HG03159 (cell line): ENCODE results near the gene PROX1.

Source experiments
- ATAC-seq: cut with Tn5 transposase; IDR thresholded peaks from one replicate; pipeline ENCODE4 v1.9.1; 2021; ENCODE audit warnings: mild to moderate bottlenecking, moderate library complexity; ENCODE audit not compliant: unreplicated experiment

PROX1 gene

DNA sequence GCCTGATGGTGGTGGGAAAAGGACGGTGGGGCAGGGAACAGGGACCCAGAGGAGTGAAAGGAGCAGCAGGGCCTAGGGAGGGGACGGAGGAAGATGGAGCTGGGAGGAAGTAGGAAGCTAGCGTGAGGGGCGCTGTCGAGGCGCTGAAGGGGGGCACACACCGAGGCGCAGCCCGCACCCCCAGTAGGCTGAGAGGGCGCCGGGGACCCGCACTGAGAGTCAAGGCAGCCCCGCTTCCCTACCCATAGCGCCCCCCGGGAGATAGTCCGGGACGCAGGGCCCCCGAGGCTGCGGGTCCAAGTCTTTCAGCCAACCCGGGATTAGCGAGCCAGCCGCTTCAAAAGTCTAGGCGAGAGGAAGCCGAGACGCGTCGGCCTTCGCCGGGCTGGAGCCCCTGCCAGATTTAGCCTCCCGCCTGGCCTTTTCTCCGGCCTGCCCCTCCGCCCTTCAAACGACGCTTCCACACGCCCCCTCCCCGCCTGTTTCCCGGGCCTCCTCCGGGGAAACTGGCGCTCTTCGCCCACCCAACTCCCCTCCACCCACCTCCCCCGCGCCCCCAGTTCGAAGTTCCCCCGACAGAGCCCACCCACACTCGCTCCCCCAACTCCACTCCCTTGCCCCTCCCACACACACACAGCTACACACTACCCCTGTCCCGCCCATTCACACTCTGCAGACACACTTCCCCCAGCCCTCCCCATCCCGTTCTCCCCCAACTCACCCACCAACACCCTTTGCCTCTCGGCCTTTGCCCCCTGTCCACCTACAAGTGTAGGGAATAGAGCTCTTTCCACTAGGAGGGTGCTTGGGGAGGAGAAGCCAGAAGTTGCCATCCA is 7.8 kb upstream of the PROX1 start:
- ATAC-seq = no peak

DNA sequence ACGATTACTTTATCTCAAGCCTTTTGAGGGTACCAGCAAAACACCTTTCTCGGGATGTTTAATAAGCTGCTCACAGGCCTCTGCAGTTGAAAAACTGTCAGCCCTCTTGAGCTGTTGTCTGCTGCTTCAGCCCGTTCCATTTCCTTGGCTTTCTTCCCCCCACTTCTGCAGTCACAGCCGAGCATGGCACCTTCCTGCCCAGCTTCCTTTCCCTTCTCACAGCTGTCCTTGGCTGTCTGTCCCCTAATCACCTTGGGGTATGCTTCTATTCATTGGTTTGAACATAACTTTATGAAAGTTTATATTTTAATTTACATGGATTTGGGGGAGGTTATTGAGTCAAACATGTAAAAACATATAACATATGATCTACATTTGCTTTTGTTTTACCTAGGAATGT is 6.9 kb upstream of the PROX1 start:
- ATAC-seq = no peak

DNA sequence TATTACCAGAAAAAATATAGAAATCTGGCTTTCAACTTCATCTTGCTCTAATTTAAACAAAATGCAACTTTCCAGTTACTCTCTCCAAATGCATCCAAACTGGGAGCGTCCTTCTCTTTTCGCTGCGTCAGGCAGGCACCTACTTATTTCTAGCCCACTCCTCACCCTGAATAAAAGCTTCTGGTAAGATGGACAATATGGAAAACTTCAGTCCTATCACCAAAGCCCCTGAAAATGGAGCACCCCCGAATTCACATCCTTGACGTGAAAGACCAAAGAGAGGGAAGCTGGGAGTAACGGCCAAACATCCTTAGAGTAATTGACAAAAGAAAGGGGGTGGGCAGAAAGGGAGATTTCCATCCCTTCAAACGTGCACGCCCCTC is 5.5 kb upstream of the PROX1 start:
- no peak for ATAC-seq

DNA sequence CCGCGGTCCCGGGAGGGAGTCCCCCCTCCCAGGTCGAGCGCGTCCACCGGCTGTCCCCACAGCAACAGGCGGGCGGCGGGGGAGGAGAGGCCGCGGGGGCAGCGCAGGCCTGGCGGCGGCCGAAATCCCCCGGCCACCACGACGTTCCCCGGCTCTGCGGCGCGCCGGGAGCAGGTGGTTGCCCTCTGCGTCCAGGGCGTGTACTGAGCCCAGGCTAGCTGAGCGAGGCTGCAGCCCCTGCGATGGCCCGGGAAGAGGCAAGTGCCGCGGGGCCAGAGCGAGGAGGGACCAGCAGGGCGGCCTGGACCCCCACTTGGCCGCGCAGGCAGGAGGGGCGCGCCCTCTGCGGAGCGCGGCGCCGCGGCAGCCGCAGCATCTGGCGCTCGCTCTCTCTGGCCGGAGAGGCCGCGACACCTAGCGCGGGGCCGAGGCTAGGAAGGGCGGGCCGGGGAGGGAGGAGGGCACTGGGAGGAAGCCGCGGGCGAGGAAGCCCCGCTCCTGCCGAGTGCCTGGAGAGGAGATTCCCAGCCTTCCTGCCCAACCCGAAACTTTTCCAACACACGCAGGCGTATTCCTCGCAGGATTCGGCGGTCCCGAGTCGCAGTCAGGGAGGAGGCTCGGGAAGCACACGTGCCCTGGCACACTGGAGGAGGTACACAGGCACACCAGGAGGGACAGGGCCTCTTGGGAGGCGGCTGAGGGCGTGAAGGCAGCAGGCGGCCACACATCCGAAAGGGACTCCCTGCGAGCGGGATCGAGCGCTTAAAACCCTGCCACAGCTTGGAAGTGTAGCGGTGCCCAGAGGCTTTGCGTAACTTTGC is 4.9 kb upstream of the PROX1 start:
- ATAC-seq = no peak

DNA sequence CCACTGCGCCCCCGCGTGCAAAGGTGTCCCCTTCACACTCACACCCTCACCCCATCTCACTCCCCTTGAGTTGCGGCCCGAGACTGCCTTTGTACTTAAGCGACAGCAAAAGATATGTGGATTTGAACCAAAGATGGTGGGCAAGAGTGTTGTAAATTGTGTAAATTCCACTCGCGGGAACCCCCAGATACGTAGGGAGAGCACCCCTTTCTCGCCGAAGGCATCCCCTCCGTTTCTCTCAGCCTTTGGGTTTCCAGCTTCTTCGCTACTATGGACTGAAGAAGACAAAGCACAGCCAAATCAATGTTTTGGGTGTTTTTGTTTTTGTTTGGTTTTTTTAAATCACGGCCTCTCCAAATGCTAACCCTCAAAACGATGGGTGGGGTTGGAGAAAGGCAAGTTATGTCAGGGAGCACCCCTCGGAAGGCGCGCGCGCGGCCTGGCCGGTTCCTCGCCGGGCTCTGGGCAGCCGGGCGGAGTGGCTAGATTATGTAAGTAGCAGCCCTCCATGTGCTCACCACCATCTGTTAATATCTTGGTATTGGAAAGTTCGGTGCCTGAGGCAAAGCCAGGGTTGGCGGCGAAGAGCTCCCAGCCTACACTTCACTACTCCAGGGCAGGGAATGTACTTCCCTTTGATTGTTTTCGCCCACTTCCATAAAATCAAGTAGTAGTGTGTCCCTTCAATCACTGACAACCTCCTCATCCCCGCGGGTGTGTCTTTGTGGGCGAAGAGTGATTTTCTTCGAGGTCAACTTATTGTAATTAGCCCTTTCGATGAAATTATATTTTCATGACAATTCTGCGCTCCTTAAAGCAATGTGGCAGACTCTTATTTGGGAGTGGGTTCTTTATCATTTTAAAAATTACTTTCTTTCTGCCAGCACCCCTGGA is 4.0 kb upstream of the PROX1 start:
- ATAC-seq = no peak

DNA sequence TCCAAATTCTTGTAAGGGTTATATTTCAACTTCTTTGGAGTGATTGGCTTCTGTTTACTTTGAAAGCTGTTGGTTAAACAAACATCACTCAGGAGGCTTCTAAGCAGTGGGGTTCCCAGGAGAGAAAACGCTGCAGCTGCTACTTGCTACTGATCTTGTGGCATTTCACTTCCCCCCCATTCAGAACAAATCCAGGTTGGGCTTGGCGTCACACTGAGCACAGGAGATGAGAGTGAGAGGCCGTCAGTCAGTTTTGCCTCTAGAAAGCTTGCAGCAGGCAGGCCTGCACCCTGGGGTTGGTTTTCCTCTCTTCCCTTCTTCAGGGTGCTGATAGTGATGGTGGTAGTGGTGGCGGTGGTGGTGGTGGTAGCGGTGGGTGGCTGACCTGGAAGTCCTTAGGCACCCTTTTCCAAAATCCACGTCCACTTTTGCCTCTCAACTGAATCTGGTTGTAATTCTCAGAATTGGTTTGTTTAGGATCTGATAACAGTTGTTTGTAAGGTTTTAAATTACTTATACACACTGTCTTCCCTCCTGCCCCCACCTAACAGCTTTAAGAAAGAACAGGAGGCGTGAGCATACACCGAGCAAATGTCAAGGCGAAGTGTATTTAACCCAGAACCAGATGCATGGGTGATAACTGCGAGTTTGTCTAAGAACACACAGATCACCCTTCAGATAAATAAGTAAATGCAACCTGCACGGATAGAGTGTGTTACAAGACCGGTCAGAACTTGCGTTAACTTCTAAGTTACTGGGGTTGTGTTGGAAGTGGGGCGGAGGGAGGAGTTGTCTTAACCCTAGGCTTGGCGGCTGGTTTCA is 3.2 kb upstream of the PROX1 start:
- no peak for ATAC-seq

DNA sequence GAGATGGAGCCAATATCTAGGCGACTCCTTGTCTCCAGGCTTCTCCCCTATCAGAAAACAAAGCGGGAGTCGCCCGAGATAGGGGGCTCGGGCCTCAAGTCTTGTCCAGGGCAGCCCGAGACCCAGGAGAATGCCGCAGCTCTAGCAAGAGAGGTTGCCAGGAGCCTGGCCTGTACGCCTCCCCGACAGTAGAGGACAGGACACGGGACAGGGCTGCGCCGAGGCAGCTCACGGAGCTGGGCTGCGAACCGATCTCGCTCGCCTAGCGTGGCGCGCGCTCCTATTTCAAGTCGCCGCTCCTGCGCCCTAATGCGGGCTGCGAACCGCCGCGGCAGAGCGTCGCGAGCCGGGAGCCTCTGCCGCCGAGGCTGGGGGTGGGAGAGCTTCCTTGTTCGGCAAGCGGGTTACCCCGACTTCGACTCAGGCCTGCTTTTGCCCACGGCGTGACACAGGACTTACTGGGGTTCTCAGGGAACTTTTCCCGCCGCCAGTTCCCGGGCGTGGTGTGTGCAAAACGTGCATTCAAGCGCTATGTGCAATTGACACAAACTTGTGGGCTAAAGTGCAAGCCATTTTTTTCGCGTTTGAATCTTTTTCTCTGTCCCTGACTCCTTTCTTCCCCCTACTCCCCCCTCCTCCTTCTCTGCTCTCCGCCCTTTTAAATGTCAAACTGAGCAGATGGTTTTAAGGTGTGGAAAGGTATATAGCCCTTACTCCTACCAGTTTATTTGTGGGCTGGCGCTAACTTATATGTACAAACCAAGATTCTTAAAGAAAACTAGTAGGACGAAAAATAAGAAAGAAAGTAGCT is 2.4 kb upstream of the PROX1 start:
- no peak for ATAC-seq

DNA sequence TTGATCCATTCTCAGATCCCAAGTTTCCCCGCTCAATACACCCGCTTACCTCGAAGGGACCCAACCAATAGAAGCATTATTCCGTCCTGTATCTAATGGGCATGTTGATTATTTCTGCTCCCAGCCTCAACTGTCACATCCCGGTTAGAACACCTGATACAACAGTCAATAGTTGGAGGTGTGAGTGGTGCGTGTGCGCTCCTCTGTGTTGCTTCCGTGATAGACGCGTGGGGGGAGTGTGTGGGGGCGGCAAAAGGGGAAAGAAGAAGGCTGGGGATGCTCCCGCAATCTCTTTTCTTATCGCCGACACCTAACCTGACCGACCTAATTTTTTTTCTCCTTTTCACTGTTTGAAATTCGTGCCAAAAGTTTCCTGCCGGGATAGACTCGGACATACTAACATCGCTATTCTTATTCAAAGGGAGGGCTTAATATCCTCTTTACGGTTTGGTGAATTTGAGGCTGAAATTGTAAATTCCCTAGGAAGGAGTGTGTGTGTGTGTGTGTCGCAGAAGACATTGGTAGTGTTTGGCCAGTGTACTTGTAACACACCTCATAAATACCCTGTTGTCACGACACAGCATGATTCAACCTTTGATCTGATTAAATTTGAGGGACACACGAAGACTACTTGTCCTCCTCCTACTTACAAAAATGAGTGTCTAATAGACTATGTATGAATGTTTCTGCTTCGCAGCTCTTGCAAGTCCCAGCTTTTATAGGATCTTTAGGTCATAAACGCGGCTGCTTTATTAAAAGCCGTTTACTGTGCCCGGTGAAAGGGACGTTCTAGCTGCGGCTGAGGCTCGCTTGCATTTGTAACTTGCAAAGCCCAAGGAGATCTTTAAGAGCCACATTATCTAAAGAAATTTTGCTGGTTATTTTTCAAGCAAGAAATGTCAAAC is 1.5 kb upstream of the PROX1 start:
- ATAC-seq = no peak

DNA sequence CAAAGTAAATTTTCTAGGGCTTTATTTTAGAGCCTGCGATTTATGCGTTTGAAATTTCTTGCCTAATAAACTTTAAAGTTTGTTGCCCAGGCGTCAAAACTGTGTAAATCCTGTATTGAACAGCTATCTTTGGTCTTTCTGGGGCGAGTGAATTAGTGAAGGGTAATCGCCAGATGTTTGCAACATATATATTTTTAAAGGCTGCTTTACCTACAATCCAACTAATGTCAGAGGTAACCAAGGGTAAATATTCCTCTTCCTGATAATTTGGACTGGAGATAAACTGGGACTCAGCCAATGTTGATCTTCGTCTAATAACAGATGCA is 885 bp upstream of the PROX1 start:
- no peak for ATAC-seq

DNA sequence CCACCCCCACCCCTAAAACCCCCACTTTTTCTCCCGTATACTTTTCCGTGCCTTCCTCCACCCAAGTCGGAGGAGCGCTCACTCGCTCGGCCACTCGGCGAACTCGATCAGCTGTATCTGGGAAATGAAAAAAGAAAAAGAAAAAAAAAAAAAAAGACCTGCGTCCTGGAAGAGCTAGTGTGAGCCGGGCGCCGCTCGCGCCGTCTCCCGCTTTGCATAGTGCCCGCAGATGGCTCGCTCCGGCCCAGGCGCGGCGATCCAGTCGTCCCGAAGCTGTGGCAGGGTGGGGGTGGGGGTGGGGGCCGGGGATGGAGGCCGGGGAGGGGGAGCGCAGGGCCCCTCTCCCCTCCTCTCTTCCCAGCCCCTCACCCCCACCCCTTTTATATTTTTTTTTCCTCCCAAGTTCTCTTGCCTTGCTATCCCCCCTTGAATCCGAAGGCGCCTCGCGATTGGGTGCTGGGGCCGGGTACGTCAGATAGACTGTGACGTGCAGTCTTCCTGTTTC is 299 bp upstream of the PROX1 start:
- peak; percentile 75 for ATAC-seq

DNA sequence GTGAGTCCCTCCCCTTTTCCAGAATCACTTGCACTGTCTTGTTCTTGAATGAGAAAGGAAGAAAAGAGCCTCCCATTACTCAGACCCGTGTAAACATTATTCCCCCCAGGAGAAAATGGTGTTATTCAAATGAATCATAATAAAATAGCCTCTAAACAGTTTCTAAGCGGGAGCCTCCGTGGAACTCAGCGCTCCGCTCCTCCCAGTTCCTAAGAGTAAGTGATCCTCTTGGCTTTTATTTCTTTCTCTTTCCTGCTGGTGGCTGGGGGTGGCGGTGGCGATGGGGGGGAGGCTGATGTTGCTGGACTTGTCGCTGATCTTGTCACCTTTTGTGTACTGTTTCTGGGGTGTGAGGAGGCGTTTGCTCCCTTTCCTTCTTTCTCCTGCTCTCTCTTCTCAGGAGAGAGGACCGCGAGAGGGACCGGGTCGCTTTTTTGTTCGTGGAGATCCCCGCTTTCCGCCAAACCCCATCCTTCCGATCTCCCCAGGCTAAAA is 781 bp downstream of the PROX1 start:
- no peak for ATAC-seq

DNA sequence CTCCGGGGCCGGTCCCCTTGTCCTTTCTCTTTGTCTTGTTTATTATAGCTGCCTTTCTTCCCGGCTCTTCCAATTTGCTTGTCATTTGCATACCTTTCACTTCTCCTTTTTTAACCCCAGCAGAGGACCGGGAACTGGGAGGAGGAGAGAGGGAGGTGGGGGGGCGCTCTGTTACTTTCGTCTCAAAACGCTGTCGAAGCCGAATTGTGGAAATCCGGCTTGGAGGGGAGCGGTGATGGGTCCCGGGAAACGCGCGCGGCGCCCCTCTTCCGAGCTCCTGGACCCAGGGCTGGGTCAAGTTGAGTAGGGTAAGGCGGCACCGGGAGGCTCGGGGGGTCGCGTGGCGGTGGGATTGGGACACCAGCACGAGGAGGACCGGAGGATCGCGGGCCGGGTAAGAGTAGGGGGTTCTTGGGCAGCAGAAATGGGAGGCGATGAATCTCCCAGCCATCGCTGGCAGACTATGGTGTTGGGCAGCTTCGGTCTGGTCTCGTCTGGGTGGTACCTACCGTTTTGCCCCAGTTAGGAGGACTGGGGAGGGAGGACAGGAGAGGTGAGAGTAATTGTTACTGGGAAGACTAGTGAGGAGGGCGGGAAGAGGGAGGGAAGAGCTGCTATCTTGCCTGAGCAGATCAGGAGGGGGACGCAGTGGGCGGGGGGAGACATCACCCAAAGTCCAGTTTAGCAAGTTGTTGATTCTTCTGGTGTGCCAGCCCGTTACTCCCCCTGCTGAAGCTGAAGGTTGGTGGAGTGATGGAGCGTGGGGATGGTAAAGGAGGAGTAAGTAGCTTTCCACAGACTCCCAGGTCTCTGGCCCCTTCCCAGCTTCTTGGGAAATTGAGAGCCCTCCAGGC is 1.5 kb downstream of the PROX1 start:
- no peak for ATAC-seq

DNA sequence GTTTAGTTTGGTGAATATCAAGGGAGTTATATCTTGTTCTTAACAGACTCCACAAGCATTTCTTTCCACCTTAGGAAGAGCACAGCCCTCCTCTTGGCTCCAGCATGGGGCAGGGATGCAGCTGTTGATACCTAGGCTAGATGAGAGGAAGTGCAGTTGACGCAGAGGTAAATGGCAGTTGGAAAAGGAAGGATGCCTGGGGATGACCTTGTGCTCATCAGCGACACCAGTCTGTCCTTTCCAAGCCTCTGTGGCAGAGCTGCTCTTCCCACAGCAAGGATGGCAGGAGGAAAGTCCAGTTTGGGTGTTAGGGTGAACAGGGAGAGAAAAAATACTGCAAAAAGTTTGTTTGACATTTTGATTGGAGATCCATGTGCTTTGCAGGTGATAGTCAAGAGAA is 6.2 kb downstream of the PROX1 start:
- no peak for ATAC-seq

DNA sequence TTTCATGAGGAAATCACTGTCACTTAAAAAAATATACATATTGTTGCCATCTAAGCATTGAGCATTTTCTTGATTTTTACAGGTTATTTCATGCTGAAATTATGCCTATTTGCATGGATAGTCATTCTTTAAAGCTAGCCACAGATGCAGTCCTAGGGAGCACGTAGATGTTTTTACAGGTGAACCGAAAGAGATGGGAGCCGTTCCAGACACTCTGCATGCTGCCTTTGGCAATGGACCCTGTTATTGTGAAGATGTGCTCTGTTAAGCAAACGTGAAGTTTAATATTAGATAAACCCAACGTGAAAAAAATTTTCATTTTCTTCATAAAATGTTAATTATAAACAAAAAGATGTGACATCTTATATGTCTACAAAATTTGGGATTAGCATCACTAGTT is 7.1 kb downstream of the PROX1 start:
- no peak for ATAC-seq

DNA sequence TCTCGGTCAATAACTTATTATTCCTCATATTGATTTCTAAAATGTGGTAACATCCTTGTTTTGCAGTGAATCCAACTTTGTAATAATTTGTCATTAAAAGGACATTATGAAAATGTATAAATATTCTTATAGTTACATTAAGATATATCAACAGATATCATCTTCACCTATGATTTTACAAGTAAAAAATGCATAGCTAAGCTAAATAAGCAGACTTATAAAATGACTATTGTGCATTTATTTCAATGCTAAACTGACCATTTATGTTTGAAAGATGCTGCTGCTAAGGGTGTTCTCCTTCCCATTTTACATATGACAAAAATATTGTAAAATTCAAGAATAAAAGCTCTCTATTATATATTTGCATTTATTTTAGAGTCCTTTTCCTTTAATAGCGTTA is 7.8 kb downstream of the PROX1 start:
- no peak for ATAC-seq

DNA sequence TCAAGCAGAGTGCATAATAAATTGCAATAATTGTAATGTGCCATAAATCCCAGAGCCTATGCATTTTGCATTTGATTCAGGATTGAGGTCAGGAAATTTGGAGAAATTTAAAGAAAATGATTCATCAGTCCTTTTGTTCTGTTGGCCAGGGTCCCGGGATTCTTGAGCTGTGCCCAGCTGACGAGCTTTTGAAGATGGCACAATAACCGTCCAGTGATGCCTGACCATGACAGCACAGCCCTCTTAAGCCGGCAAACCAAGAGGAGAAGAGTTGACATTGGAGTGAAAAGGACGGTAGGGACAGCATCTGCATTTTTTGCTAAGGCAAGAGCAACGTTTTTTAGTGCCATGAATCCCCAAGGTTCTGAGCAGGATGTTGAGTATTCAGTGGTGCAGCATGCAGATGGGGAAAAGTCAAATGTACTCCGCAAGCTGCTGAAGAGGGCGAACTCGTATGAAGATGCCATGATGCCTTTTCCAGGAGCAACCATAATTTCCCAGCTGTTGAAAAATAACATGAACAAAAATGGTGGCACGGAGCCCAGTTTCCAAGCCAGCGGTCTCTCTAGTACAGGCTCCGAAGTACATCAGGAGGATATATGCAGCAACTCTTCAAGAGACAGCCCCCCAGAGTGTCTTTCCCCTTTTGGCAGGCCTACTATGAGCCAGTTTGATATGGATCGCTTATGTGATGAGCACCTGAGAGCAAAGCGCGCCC is 8.7 kb downstream of the PROX1 start:
- no peak for ATAC-seq
